HG03575 (cell line): Measurements from ENCODE around the gene ARSI.

Source experiments
- ATAC-seq: cut with Tn5 transposase; IDR thresholded peaks from one replicate; pipeline ENCODE4 v1.9.1; 2021; ENCODE audit not compliant: unreplicated experiment, insufficient number of reproducible peaks, low FRiP score; ENCODE audit errors: extremely low read depth

ARSI gene

DNA sequence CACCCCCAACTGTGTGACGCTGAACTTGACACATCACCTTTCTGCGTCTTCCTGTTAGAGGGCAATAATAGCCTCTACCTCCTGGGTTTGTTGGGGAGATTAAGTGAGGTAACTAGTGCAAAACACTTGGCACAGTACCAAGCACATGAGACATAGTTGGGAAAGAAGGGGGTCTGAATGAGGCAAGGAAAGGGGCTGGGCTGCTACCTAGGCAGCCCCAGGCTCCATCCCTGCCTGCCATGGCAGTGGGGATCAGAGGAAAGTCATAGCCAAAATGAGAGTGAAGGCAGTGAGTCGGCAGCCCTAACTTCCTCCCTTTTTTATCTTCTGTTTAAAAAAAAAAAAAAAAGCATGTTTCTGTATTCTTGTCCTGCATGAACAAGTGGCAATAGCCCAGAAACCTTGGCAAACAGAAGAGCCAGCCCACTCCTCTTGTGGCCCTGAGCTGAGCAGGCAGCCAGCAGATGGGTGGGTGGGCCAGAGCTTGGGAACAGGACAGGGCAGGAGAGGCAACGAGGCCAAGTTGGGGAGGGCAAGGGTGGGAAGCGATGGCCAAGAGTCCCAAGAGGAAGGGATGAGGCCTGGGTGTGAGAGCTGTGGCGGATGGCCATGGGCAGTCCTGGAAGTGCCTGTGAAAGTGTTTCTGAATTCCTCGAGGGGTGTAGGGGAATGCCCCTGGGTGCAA is 24.5 kb downstream of the ARSI start:
- ATAC-seq = no peak

DNA sequence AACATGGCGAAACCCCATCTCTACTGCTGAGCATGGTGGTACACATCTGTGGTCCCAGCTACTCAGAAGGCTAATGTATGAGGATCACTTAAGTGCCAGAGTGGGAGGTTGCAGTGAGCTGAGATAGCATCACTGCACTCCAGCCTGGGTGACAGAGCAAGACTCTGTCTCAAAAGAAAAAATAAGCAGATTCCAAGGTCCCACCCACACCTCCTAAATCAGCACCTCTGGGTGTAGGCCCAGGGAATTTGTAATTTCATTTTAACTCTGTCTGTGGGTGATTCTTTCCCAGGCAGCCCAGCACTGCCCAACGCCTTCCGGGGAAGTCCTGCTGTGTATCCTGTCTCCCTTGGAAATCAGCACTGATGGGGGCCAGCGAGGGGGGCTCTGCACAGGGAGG is 25.7 kb downstream of the ARSI start:
- ATAC-seq = no peak

DNA sequence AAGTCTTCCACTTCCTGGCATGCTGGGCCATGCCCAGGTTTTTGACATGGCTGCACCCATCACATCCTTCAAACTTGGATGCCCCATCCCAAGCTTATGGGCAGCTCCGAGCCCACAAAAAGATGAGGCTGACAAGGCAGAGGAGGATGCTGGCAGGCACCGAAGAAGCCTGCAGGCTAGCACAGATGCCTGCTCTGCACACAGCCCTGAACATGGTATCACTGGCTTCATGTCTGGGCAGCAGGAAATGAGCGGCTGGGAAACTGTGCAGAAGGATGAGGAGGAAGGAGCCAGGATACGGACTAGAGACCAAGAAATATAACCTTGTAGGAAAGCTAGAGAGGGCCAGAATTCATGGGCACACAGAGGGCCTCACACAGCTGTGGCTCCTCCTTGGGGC is 27.9 kb downstream of the ARSI start:
- ATAC-seq = no peak

DNA sequence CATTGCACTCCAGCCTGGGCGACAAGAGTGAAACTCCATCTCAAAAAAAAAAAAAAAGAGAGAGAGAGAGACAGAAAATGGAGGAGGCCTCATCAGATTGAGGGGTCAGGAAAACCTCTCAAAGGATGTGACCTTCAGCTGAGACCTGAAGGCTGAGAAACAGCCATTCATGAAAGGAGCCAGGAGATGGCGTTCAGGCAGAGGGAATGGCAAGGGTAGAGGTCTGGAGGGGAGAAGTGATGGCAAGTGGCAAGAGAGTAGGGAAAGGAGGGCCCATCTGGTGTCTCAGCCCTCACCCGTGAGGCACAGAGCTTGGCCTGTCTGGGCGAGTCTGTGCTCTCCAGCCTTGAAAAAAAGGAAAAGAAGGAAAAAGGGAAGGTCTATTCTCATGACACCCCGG is 30.2 kb downstream of the ARSI start:
- ATAC-seq = no peak

DNA sequence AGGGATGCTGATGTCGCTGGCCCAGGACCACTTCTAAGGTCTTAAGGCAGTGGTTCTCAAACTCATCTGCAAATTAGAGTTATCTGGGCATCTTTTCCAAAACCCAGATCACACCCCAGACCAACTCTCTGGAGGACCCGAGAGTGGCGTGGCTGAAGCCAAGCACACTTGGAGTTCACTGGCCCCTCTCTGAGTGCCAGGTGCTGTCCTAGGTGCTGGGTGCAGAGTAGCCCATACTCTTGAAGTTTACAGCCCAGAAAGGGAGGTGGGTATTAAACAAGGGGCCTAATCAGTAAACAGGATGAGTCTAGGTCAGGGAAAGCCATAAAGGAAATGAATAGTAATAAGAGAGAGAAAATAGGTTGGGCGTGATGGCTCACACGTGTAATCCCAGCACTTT is 30.8 kb downstream of the ARSI start:
- no peak for ATAC-seq

DNA sequence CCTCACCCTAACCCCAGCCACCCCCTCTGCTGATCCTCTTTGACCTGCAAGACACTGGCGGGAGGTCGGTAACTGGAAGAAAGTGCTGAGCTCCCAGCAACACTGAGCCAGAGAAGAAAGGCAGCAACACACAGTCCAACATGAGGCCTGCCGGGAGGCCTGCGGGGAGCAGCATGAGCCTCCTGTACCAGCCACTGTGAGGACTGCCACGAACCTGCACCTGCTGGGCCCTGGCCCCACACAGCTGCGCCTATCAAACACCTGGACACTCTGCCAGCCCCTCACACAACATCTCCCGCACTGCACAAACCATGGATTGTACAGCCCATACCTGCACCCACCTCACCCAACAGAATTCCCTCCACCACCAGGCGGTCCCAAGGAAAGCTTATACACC is 31.4 kb downstream of the ARSI start:
- no peak for ATAC-seq

DNA sequence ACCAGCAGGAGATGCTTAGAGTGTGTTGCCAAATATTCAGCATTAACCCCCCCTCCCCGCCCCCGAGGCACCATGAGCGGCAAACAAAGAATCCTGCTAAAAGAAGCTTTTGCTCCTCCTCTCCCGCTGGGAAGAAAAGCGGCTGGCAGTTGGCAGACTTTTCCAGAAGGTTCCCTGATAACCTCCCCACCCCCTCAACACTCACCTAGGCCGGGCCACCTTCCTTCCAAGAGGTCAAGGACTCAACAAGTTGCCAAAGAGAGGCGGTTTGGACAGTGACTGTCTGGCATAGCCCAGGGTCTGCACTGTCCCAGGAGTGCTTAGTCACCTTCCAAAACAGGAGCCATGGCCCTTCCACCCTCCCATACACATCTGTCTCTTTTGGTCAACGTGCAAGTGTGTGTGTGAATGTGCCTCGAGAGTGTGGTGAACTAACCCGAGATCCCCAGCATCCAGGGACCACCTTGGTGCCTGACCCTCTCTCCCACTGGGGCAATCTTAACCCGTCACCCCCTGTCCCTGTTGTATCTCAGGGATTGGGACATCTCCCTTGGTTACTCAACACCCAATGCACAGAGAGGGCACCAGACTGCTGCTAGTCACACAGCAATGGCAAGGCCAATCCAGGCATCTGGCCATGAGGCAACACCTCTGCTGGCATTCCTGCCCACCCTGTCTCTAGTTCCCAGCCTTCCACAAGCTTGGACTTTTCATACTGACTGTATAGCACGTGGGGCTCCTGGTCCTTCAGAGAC is 32.0 kb downstream of the ARSI start:
- no peak for ATAC-seq

DNA sequence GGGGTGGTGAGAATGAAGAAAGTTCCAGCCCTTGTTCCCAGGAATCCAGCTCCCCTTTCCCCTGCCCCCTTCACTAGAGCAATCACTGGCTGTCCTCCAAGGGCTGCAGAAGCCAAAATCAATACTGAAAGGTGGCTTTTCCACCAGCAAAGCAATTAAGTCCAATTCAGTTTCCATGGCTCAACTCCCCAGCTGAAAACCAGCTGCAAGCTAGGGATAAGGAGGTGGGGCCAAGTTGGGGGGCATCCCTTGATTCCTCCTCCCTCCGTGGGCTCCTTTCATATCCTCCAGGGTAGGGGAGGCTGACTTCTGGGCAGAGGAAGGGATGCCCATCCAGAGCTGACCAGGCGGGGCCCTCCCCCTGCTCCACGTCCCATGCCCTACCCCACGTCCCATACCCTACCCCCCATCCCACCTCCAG is 35.8 kb downstream of the ARSI start:
- no peak for ATAC-seq

DNA sequence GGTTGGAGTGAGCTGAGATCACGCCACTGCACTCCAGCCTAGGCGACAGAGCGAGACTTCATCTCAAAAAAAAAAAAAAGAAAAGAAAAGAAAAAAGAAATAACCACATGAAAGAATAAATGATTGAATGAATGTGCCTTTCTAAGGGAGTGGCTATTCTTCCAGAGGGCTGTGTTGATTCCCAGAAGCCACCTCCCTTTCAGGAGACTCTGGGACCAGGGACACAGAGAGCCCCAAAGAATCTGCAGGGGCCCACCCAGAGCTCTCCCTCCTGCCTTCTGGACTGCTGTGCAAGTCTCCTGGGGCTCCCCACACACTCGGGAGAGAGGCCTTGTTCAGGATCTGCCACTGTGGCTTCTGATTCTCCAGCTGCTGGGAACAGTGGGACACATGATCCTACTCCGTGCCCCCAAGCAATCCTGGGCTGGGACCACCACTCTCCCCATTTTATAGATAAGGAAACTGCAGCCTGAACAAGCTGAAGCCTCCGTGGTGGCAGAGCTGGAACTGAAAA is 36.8 kb downstream of the ARSI start:
- ATAC-seq = no peak

DNA sequence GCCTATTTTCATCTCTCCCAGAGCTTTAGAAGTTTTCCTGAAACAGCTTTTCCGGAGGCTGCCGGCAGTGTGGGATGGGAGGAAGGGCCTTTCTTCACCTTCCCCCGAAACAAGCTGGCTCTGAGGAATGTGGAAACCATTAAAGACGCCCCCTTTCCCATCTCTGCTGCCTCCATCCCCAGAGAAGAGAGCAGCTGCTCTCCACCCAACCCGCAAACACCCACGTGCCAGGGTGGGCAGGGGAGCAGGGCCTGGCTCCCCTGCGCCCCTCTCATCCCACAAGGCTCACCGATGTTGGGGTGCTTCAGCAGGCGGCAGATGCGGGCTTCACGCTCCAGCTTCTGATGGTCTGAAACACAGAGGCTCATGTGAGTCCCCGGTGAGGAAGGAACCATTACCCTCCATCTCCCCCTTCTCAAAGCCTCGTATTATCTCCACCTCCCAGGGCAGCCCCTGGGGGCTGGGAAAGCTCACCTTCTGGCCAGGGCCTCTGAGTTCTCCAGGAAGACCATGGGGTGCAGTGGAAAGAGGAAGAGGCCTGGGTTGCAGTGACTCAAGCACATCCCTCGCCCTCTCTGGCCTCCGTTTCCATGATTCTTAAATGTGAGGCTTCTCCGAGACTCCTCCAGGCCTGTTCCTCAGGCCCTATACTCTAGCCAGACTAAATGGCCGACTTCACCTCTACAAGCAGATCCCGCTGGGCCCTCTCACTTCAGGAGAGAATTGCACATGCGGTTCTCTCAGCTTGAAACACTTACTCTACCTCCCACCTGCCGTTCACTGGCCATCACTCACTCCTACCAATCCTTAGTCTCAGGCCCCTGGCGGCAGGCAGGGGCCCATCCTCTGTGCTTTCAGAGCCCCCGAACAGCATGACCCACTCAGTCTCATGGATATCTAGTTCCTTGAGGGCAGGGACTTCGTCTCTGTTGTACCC is 37.8 kb downstream of the ARSI start:
- no peak for ATAC-seq

DNA sequence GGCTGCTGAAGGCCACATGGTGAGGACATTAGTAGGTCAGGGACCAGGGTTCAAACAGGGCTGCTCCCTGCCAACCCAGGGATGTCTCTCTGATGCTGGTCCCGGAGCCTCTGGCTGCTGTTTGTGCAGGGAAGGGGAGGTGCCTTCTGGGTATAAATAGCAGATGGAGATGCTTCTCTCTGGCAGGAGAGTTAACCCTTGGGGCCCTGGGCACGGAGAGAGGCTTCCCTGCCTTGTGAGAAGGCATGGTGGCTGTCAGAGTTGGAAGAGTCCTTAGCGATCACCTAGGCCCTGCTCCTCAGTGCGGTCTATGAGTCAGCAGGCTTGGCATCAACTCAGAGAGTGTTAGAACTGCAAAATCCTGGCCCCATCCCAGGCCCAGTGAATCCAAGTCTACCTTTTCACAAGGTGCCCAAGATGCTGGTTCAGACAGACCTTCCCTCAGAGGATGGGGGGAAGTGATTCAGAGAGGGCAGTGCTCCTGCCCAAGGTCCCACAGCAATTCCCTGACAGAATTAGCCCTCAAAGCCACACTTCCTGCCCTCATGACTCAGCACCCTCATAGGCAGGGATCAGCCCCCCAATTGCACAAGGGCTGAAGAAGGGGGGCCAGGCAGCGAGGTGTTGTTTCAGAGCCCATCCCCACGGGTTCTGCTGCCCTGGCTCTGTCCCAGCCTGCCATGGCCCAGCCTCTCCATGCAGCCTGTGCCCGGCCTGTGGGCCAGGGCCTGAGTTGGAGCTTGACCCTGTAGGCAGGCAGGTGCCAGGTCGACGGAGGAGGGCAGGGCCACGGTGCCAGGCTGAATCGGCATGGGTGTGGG is 38.7 kb downstream of the ARSI start:
- ATAC-seq = no peak

DNA sequence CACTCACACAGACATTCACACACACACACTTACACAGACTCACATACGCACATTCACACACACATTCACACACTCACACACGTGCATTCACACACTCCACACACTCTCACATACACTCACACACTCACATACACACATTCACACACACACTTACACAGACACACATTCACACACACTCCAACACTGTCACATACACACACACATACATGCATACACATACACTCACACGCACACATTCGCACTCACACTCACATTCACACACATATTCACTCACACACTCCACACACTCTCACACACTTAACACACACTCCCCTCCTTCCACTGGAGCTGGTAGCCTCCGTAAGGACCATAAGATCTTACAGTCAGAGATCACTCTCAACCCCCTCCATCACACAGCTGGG is 39.3 kb downstream of the ARSI start:
- no peak for ATAC-seq

DNA sequence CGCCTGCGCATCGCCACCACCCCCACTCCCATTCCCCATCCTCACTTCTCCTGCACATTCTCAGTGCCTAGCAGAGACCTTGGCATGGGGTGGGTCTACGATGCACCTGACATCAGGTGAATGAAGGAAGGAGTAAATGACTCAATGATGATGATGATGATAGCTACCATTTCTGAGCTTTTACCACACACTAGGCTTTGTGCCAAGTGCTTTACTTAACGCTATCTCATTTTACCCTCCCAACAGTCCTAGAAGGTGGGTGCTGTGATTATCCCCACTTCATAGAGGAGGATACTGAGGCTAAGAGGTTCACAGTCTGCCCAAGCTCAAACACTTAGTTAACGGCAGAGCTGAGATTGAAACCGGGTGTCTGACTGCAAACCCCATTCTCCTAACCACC is 40.2 kb downstream of the ARSI start:
- no peak for ATAC-seq

DNA sequence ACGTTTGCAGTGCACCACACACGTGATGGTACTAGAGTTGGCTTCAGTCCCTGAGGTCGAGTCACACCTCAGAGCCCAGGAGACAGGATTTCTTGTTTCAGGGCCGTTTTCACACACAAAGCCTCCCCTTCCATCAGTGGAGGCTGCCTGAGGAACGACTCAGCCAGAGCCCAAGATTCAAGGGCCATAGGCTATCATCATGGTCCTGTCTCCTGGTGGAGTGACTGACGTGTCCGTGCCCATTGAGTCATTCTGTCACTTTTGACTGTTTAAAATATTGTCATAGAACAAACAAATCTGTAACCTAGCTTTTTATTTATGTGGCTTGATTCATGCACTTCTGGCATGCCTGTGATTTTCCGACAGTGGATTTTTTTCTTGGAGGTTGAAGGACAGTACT is 41.5 kb downstream of the ARSI start:
- no peak for ATAC-seq

DNA sequence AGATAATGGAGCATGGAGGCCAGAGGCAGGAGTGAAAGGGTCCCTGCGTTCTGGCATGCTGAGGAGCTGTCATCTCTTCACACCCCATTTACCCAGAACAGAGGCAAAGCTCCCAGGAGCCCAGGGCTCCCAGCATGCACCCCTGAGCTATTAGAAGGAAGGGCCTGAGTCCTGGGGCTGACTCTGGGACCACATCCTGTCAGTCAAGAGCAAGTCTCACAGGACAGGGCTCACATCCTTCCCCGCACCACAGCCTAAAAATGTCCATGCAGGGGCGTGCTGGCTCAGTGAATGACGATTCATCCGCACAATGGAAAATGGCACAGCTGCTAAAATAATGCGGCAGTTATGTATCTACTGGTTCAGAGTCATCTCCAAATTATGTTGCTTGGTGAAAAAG is 44.6 kb downstream of the ARSI start:
- ATAC-seq = no peak

DNA sequence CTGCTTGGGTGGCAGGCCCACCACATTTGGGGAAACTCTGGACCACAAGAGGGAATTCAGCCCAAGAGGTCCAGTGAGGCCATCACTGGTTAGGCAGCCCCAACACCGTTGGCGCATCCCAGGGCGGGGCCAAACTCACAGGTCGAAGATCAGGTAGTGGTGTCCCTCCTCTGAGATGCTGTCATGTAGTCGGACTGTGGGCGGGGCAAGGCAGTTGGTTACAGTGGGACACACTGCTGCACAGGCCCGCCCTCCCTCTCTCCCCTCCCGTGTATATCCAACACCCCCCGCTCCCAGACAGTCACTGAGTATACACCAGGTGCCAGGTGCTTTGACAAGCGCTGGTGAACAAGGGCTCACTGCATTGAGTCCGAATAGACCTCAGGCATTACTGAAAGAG is 45.3 kb downstream of the ARSI start:
- ATAC-seq = no peak

DNA sequence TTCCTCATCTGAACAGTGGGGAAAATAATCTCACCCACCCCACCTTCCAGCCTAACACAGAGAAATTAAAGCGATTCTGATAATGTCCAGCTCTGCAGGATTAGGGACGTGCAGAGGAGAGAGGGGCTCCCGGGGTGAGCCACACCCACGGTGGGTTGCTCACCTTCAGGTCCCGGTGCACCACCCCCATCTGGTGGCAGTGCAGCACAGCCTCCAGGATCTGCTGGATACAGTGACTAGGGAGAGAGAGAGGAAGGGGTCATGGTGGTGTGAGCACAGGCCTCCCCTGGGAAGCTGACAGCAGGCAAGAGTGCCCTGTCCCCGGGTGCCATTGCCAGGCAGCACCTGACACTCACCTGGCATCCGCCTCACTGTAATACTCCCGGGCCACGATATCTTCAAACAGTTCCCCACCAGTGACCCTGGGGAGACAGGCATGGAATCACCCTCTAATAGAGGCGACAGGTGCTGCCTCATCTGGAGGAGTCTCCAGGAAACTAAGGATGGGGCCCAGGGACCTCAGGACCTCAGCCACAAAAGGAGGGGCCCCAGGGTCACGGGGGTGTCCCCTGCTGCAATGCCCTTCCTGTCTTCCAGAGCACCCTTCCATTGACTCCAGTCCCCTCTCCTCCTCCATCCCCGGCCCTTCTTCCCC is 46.2 kb downstream of the ARSI start:
- no peak for ATAC-seq

DNA sequence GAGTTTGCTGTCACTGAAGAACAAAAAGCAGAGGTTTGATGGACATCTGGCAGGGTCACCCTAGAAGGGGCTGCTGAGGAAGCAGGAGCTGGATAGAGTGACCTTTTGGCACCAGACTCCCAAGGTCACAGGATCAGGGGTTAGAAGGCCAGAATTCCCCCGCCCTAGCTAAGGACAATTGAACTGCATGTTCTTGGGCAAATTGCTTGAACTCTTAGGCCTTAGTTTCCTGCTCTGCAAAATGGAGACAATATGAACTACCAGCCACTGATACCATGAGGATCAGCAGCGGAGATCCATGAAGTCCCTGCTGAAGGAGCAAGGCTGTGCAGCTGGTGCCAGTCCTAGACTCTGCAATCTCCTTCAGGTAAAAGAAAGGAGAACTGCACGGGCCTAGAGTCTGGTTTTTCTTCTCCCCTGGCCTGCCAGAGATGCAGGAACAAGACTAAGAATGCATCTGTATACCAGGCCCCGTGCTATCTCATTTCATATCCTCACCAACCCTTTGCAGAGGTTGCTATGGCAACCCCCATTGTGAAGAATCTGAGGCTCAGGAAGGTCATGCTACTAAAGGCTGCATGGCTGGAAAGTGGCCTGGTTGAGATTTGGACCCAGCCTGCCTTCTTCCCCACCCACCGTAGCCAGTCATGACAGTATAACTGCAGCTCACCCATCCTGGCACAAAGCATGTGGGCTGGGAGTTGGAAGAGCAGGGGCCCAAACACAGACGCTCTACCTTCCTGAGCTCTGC is 46.9 kb downstream of the ARSI start:
- no peak for ATAC-seq
